GM12878 (cell line): ENCODE measurements around the gene KAZN.

Experiments
- POLR2A ChIP-seq: IDR thresholded peaks from 2 replicates; pipeline ENCODE4 v1.6.1; 2011; ENCODE audit warnings: low read depth, mild to moderate bottlenecking, low read length
- STAT3 ChIP-seq: IDR thresholded peaks from 2 replicates; pipeline ENCODE4 v1.6.1; 2011; ENCODE audit warnings: low read depth, low read length, improper control_type of control experiment
- TF ChIP-seq, protein P1 (sequence below): fragments of 150-350 bp; IDR thresholded peaks from 2 replicates; pipeline ENCODE4 v1.6.1; 2016; ENCODE audit warnings: low read depth, low read length
- TF ChIP-seq, protein P2 (sequence below): fragments of 450-650 bp; IDR thresholded peaks from 2 replicates; pipeline ENCODE4 v1.6.1; 2016; ENCODE audit warnings: mild to moderate bottlenecking
- TF ChIP-seq, protein P3 (sequence below), 3 experiments: IDR thresholded peaks in 2 of 3; conservative IDR thresholded peaks in 1 of 3; 2 replicates each; pipeline ENCODE4 v1.5.1; 2011; ENCODE audit warnings: low read depth in 3 of 3, low read length in 3 of 3, mild to moderate bottlenecking in 3 of 3, control low read depth in 2 of 3, moderate library complexity in 2 of 3, inconsistent platforms in 1 of 3, mixed read lengths in 1 of 3; ENCODE audit not compliant: control insufficient read depth in 2 of 3, insufficient read depth in 1 of 3; ENCODE audit errors: extremely low read depth in 1 of 3
- TF ChIP-seq, protein P4 (sequence below): IDR thresholded peaks from 2 replicates; pipeline ENCODE4 v1.6.1; 2011; ENCODE audit warnings: low read depth, mild to moderate bottlenecking, low read length, moderate library complexity, borderline replicate concordance; ENCODE audit errors: extremely low read depth

DNA sequence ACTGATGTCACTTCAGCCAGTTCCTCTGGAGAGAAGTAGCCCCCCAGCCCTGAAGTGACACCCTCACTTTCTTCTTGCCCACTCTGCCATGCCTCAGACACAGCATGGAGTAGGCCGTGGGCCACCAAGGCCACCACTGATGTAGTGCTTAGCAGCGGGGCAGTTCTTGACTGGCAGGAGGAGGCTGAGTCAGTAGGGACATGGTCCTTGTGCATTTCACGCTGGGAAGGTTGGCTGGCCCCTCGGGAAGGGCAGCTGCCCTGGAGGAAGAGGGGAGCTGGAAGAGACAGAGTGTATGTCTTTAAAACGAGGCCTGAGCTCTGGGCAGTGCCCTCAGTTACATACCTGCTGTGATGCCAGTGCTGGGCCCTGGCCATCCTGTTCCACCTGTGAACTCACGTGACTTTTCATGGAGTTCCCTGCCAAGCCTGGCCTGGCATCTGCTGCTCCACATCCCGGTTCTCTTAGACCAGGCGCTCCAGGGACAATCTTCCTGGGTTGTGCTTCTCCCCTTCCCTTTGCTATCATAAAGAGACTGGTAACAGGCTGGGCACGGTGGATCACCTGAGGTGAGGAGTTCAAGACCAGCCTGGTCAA lies 396.5 kb downstream of the KAZN start:
- no peak for TF ChIP-seq POLR2A
- TF ChIP-seq, protein P1, sequence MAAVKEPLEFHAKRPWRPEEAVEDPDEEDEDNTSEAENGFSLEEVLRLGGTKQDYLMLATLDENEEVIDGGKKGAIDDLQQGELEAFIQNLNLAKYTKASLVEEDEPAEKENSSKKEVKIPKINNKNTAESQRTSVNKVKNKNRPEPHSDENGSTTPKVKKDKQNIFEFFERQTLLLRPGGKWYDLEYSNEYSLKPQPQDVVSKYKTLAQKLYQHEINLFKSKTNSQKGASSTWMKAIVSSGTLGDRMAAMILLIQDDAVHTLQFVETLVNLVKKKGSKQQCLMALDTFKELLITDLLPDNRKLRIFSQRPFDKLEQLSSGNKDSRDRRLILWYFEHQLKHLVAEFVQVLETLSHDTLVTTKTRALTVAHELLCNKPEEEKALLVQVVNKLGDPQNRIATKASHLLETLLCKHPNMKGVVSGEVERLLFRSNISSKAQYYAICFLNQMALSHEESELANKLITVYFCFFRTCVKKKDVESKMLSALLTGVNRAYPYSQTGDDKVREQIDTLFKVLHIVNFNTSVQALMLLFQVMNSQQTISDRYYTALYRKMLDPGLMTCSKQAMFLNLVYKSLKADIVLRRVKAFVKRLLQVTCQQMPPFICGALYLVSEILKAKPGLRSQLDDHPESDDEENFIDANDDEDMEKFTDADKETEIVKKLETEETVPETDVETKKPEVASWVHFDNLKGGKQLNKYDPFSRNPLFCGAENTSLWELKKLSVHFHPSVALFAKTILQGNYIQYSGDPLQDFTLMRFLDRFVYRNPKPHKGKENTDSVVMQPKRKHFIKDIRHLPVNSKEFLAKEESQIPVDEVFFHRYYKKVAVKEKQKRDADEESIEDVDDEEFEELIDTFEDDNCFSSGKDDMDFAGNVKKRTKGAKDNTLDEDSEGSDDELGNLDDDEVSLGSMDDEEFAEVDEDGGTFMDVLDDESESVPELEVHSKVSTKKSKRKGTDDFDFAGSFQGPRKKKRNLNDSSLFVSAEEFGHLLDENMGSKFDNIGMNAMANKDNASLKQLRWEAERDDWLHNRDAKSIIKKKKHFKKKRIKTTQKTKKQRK: no peak
- TF ChIP-seq, protein P2, sequence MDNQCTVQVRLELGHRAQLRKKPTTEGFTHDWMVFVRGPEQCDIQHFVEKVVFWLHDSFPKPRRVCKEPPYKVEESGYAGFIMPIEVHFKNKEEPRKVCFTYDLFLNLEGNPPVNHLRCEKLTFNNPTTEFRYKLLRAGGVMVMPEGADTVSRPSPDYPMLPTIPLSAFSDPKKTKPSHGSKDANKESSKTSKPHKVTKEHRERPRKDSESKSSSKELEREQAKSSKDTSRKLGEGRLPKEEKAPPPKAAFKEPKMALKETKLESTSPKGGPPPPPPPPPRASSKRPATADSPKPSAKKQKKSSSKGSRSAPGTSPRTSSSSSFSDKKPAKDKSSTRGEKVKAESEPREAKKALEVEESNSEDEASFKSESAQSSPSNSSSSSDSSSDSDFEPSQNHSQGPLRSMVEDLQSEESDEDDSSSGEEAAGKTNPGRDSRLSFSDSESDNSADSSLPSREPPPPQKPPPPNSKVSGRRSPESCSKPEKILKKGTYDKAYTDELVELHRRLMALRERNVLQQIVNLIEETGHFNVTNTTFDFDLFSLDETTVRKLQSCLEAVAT: no peak
- TF ChIP-seq STAT3: no peak
- TF ChIP-seq, protein P3, sequence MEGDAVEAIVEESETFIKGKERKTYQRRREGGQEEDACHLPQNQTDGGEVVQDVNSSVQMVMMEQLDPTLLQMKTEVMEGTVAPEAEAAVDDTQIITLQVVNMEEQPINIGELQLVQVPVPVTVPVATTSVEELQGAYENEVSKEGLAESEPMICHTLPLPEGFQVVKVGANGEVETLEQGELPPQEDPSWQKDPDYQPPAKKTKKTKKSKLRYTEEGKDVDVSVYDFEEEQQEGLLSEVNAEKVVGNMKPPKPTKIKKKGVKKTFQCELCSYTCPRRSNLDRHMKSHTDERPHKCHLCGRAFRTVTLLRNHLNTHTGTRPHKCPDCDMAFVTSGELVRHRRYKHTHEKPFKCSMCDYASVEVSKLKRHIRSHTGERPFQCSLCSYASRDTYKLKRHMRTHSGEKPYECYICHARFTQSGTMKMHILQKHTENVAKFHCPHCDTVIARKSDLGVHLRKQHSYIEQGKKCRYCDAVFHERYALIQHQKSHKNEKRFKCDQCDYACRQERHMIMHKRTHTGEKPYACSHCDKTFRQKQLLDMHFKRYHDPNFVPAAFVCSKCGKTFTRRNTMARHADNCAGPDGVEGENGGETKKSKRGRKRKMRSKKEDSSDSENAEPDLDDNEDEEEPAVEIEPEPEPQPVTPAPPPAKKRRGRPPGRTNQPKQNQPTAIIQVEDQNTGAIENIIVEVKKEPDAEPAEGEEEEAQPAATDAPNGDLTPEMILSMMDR (IDR thresholded peaks at IDR 0.05 in 2 of 3, conservative IDR thresholded peaks at IDR 0.05 in 1 of 3; ENCODE audit: control insufficient read depth in 2 of 3, extremely low read depth in 1 of 3, insufficient read depth in 1 of 3, low read depth in 3 of 3, low read length in 3 of 3): no peak
- TF ChIP-seq, protein P4, sequence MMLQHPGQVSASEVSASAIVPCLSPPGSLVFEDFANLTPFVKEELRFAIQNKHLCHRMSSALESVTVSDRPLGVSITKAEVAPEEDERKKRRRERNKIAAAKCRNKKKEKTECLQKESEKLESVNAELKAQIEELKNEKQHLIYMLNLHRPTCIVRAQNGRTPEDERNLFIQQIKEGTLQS: no peak
